K562 (cell line): ENCODE results near the gene RNF31. TPM values are rescaled to one million over a fixed set of nuclear protein-coding genes. Genes with fewer than 3 reads are reported as not detected.

Experiments
- ELF1 ChIP-seq: fragments of 200-800 bp; sonication (Bioruptor generic); IDR thresholded peaks from 2 replicates; pipeline ENCODE4 v1.6.1; 2016; ENCODE audit warnings: missing genetic modification characterization, missing compliant biosample characterization
- ETS2 ChIP-seq: IDR thresholded peaks from 2 replicates; pipeline ENCODE4 v1.6.1; 2016; ENCODE audit warnings: borderline replicate concordance, missing genetic modification characterization, mild to moderate bottlenecking, moderate library complexity, missing compliant biosample characterization; ENCODE audit not compliant: poor library complexity, severe bottlenecking
- HNRNPL ChIP-seq: fragments of 200-400 bp; formaldehyde crosslinking; IDR thresholded peaks from 2 replicates; pipeline ENCODE4 v1.6.1; 2017; ENCODE audit warnings: low read depth, mild to moderate bottlenecking, low read length
- RAD21 ChIP-seq, 2 experiments: fragments of 250-450 bp in 1 of 2; fragments of 450-650 bp in 1 of 2; sonication (Bioruptor Pico) in 1 of 2; formaldehyde crosslinking in 1 of 2; IDR thresholded peaks in 1 of 2; conservative IDR thresholded peaks in 1 of 2; 2 replicates each; pipeline versions ENCODE4 v1.4.0 to v1.8.0; 2020 to 2022; ENCODE audit warnings: mild to moderate bottlenecking in 2 of 2, moderate library complexity in 1 of 2
- RB1 ChIP-seq: fragments of 450-650 bp; IDR thresholded peaks from 2 replicates; pipeline ENCODE4 v1.6.1; 2017; ENCODE audit warnings: low read depth, mild to moderate bottlenecking
- RBM39 ChIP-seq: fragments of 200-400 bp; formaldehyde crosslinking; optimal IDR thresholded peaks from 2 replicates; pipeline ENCODE3; 2018; ENCODE audit warnings: low read depth, low read length
- SP2 ChIP-seq: IDR thresholded peaks from 2 replicates; pipeline ENCODE4 v1.6.1; 2011; ENCODE audit warnings: mild to moderate bottlenecking, low read depth, low read length, moderate library complexity; ENCODE audit not compliant: poor library complexity, severe bottlenecking; ENCODE audit errors: extremely low read depth
- SREBF1 ChIP-seq: fragments of 150-350 bp; IDR thresholded peaks from 2 replicates; pipeline ENCODE4 v1.6.1; 2014; ENCODE audit warnings: antibody characterized with exemption, low read depth, low read length, borderline replicate concordance
- SRSF3 ChIP-seq: fragments of 200-400 bp; formaldehyde crosslinking; IDR thresholded peaks from 2 replicates; pipeline ENCODE4 v1.6.1; 2016; ENCODE audit warnings: mild to moderate bottlenecking, low read length, moderate library complexity; ENCODE audit not compliant: insufficient read depth
- XRCC4 ChIP-seq: IDR thresholded peaks from one replicate; pipeline ENCODE4 v1.6.1; 2011; ENCODE audit not compliant: insufficient read depth, insufficient read length; ENCODE audit errors: extremely low read depth
- ZNF263 ChIP-seq: sonication (generic); formaldehyde crosslinking; IDR thresholded peaks from 2 replicates; pipeline ENCODE4 v1.8.0; 2022; ENCODE audit warnings: mild to moderate bottlenecking, missing genetic modification reagents, borderline replicate concordance
- ZNF699 ChIP-seq: fragments of 250-450 bp; sonication (Bioruptor Pico); IDR thresholded peaks from 2 replicates; pipeline ENCODE4 v1.8.0; 2021; ENCODE audit warnings: mild to moderate bottlenecking, moderate library complexity; ENCODE audit not compliant: insufficient replicate concordance
- ZNF766 ChIP-seq: fragments of 200-800 bp; sonication (Bioruptor generic); conservative IDR thresholded peaks from 2 replicates; pipeline ENCODE4 v1.6.1; 2016; ENCODE audit warnings: missing genetic modification characterization, missing compliant biosample characterization
- ZNF830 ChIP-seq: fragments of 250-450 bp; sonication (Bioruptor Pico); IDR thresholded peaks from 2 replicates; pipeline ENCODE4 v1.5.0; 2021; ENCODE audit warnings: mild to moderate bottlenecking
- polyA plus RNA-seq, 8 experiments: library from polyadenylated mRNA; depleted of rRNA in 4 of 8; stranded (reverse) in 5 of 8; unstranded in 3 of 8; fragments of >200 nt; fragmentation: Nextera tagmentation in 2 of 8; fragmentation: Illumina TruSeq in 1 of 8; extraction: Ambion mirVana in 2 of 8; extraction: Trizol in 1 of 8; gene quantifications; 2 replicates each; pipeline versions ENCODE4 v1.2.1 to v1.2.3, GENCODE V29; 2011 to 2014; ENCODE audit warnings: inconsistent platforms in 1 of 8, missing spikeins in 1 of 8
- total RNA-seq, 7 experiments: library from RNA; depleted of rRNA in 6 of 7; stranded (reverse); fragments of >200 nt in 6 of 7; fragmentation: Illumina TruSeq in 2 of 7; extraction: Trizol in 2 of 7; gene quantifications; 2 replicates each; pipeline versions ENCODE4 v1.2.1 to v1.2.3, GENCODE V29; 2011 to 2021; ENCODE audit warnings: low replicate concordance in 1 of 7
- TF ChIP-seq, protein P1 (sequence below): fragments of 150-350 bp; IDR thresholded peaks from 2 replicates; pipeline ENCODE4 v1.6.1; 2014; ENCODE audit warnings: low read depth, mild to moderate bottlenecking, low read length, borderline replicate concordance
- TF ChIP-seq, protein P2 (sequence below): fragments of 450-650 bp; IDR thresholded peaks from 2 replicates; pipeline ENCODE4 v1.6.1; 2016; ENCODE audit warnings: mild to moderate bottlenecking
- TF ChIP-seq, protein P3 (sequence below): sonication (generic); formaldehyde crosslinking; IDR thresholded peaks from 2 replicates; pipeline ENCODE4 v1.9.0; 2022; ENCODE audit warnings: mild to moderate bottlenecking, missing genetic modification reagents

Gene RNF31
- total and polyA plus RNA-seq, 9 of the 15 experiments (the other 6 are each of a cell fraction or from before 2014, with no cell fraction given) = 3.1 to 47.6 (median 19.1) TPM

DNA sequence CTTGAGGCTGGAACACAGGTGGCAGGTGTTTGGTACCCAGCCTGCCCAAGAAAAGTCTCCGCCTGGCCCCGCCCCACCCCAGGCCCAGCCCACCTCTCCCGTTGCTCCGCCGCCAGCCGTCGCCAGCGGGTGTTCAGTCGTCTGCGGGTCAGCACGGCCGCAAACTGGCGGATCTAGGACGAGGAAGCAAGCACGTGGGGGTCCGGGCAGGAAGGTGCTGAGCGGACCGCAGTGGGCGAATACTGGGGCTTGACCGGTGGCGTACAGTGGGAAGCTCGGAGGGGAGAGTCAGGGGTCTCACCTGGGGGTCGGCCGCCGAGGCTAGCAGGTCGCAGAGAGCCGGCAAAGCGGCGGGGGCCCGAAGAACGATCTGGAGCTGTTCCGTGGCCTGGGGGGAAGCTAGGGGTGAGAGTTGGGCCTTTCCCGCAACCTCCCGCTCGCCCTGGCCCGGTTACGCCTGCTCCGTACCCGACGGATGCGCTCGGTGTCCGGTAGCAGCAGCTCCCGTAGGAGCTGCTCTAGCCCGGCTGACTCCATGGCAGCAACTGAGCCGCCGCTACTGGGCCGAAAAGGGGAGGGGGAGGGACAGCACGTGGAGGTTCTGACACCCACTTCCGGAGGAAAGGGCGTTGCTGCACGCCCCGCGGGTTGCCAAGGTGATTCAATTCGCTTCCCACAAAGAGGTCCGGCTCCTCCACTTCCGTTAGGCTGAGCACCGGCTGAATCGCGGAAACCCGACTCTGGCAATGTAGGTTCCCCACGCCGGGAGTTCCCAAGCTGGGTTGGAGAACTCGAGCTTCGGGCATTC lies 41.2 kb downstream of the RNF31 start, which contains the start of gene IPO4 (continued):
- TF ChIP-seq RAD21 (CRISPR knock-in tag; conservative IDR thresholded peaks at IDR 0.05 in 1 of 2, IDR thresholded peaks at IDR 0.05 in 1 of 2) = peak; percentile 27 to 34; a peak in 1 of 4 replicates
- TF ChIP-seq SP2 = no peak
- peak; percentile 80 for TF ChIP-seq ELF1 (tag)
- TF ChIP-seq RB1 = peak; percentile 80; the same call in 1 of the 2 replicates
- TF ChIP-seq, protein P1, sequence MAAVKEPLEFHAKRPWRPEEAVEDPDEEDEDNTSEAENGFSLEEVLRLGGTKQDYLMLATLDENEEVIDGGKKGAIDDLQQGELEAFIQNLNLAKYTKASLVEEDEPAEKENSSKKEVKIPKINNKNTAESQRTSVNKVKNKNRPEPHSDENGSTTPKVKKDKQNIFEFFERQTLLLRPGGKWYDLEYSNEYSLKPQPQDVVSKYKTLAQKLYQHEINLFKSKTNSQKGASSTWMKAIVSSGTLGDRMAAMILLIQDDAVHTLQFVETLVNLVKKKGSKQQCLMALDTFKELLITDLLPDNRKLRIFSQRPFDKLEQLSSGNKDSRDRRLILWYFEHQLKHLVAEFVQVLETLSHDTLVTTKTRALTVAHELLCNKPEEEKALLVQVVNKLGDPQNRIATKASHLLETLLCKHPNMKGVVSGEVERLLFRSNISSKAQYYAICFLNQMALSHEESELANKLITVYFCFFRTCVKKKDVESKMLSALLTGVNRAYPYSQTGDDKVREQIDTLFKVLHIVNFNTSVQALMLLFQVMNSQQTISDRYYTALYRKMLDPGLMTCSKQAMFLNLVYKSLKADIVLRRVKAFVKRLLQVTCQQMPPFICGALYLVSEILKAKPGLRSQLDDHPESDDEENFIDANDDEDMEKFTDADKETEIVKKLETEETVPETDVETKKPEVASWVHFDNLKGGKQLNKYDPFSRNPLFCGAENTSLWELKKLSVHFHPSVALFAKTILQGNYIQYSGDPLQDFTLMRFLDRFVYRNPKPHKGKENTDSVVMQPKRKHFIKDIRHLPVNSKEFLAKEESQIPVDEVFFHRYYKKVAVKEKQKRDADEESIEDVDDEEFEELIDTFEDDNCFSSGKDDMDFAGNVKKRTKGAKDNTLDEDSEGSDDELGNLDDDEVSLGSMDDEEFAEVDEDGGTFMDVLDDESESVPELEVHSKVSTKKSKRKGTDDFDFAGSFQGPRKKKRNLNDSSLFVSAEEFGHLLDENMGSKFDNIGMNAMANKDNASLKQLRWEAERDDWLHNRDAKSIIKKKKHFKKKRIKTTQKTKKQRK = no peak
- TF ChIP-seq, protein P2, sequence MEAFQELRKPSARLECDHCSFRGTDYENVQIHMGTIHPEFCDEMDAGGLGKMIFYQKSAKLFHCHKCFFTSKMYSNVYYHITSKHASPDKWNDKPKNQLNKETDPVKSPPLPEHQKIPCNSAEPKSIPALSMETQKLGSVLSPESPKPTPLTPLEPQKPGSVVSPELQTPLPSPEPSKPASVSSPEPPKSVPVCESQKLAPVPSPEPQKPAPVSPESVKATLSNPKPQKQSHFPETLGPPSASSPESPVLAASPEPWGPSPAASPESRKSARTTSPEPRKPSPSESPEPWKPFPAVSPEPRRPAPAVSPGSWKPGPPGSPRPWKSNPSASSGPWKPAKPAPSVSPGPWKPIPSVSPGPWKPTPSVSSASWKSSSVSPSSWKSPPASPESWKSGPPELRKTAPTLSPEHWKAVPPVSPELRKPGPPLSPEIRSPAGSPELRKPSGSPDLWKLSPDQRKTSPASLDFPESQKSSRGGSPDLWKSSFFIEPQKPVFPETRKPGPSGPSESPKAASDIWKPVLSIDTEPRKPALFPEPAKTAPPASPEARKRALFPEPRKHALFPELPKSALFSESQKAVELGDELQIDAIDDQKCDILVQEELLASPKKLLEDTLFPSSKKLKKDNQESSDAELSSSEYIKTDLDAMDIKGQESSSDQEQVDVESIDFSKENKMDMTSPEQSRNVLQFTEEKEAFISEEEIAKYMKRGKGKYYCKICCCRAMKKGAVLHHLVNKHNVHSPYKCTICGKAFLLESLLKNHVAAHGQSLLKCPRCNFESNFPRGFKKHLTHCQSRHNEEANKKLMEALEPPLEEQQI = no peak
- no peak for TF ChIP-seq ZNF766 (CRISPR knock-in tag)
- TF ChIP-seq ZNF699 (CRISPR knock-in tag) = no peak
- 0 out of 2 replicates have a peak, but pooled peaks have one; percentile 70 for TF ChIP-seq ZNF830
- no peak for TF ChIP-seq ETS2 (tag)
- no peak for TF ChIP-seq SRSF3
- TF ChIP-seq ZNF263 (CRISPR knock-in tag) = peak; percentile 39; the same call in 1 of the 2 replicates
- TF ChIP-seq XRCC4 = no peak
- TF ChIP-seq, protein P3, sequence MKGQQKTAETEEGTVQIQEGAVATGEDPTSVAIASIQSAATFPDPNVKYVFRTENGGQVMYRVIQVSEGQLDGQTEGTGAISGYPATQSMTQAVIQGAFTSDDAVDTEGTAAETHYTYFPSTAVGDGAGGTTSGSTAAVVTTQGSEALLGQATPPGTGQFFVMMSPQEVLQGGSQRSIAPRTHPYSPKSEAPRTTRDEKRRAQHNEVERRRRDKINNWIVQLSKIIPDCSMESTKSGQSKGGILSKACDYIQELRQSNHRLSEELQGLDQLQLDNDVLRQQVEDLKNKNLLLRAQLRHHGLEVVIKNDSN (CRISPR knock-in tag) = peak; percentile 82
- TF ChIP-seq SREBF1 = no peak
- TF ChIP-seq RBM39 = peak; percentile 89
- TF ChIP-seq HNRNPL = no peak
